Measurements from ENCODE around the gene NBPF6.
"Not testable (repeated sequence)": the region's sequence is repeated elsewhere in the genome, so short reads cannot be mapped to it uniquely, and the experiment has no call there.

- TF ChIP-seq CTCF (conservative IDR thresholded peaks at IDR 0.05; ENCODE audit: low read depth, low read length); EZH2 (IDR thresholded peaks at IDR 0.05; ENCODE audit: low read length, unreplicated experiment): not testable (repeated sequence)
Observed at GRCh38 chr1:108458661-108459060, 8.5 kb downstream of the NBPF6 start.

Data from PC-3 (cell line).